ENCODE measurements around the gene CXCL17.
A peak's percentile ranks its signal among the peaks of the same experiment; 100 is the strongest.
"Not testable (repeated sequence)": the region's sequence is repeated elsewhere in the genome, so short reads cannot be mapped to it uniquely, and the experiment has no call there.

Gene CXCL17

GRCh38 chr19:42442833-42443232 lies at the start of gene CXCL17:
Gene CXCL17 (minus strand): TSS chr19:42442946. CDS start chr19:42442832, 114 bp downstream.
- no peak for DNase-seq

GRCh38 chr19:42488783-42489521 lies 46.2 kb upstream of the CXCL17 start:
- DNase-seq = peak; percentile 49

- no peak for DNase-seq
These were observed 45.0 kb upstream of the CXCL17 start for GRCh38 chr19:42487798-42488178.

- no peak for DNase-seq
These were observed 44.5 kb upstream of the CXCL17 start for GRCh38 chr19:42487032-42487797.

- DNase-seq = not testable (repeated sequence)
These were observed 42.3 kb upstream of the CXCL17 start for GRCh38 chr19:42485036-42485435.

GRCh38 chr19:42480335-42481095 lies 37.8 kb upstream of the CXCL17 start:
- peak; percentile 31 for DNase-seq

- no peak for DNase-seq
These were observed 37.0 kb upstream of the CXCL17 start for GRCh38 chr19:42479736-42480135.

- DNase-seq = no peak
These were observed 36.1 kb upstream of the CXCL17 start for GRCh38 chr19:42478765-42479311.

GRCh38 chr19:42477933-42478332 lies 35.2 kb upstream of the CXCL17 start:
- no peak for DNase-seq

- no peak for DNase-seq
These were observed 34.4 kb upstream of the CXCL17 start for GRCh38 chr19:42477117-42477516.

GRCh38 chr19:42475366-42475765 lies 32.6 kb upstream of the CXCL17 start:
- DNase-seq = no peak

- DNase-seq = no peak
These were observed 32.0 kb upstream of the CXCL17 start for GRCh38 chr19:42474743-42475142.

GRCh38 chr19:42473686-42474085 lies 30.9 kb upstream of the CXCL17 start:
- no peak for DNase-seq

GRCh38 chr19:42472402-42473147 lies 29.8 kb upstream of the CXCL17 start:
- no peak for DNase-seq

- no peak for DNase-seq
These were observed 29.0 kb upstream of the CXCL17 start for GRCh38 chr19:42471554-42472249.

GRCh38 chr19:42469311-42470235 lies 26.8 kb upstream of the CXCL17 start:
- DNase-seq = no peak

- peak; percentile 33 for DNase-seq
These were observed 25.6 kb upstream of the CXCL17 start for GRCh38 chr19:42468273-42468796.

GRCh38 chr19:42467183-42467760 lies 24.5 kb upstream of the CXCL17 start:
- no peak for DNase-seq

GRCh38 chr19:42466521-42467182 lies 23.9 kb upstream of the CXCL17 start:
- DNase-seq = no peak
